ENCODE results near the gene CEP128.

GRCh38 chr14:80787876-80788275 lies 153.7 kb downstream of the CEP128 start:
- no peak for TF ChIP-seq CTCF (IDR thresholded peaks at IDR 0.05)
- TF ChIP-seq POLR2A (IDR thresholded peaks at IDR 0.05) = no peak

Data from uterus (tissue), 2 donors.